ENCODE results near the gene SRSF3. TPM values are rescaled to one million over a fixed set of nuclear protein-coding genes. Genes with fewer than 3 reads are reported as not detected.

SRSF3 gene
- total RNA-seq, 1 donor from 2014 or later: 404 TPM

DNA sequence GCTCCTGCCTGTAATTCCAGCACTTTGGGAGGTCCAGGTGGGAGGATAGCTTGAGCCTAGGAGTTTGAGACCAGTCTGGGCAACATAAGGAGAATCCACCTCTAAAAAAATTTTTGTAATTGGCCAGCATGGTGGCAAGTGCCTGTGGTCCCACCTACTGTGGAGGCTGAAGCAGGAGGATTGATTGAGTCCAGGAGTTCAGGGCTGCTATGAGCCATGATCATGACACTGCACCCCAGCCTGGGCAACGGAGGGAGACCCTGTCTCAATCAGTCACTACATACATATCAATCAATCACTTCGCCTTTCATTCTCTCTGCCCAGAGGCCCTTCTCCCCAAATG is 45.8 kb upstream of the SRSF3 start:
- Mint-ChIP-seq H3K27me3 (ENCODE audit: low read depth) (no peaks in the 10 kb centered on the region), H3K36me3 (no peaks in the 10 kb centered on the region), H3K4me3 (no peak overlapping the region), H3K9me3 (no peaks in the 10 kb centered on the region), H3K27ac (no peak overlapping the region), H3K4me1 (peaks cover 24% of the 10 kb centered on the region)
- no peak for TF ChIP-seq CTCF (IDR thresholded peaks at IDR 0.05; ENCODE audit: unreplicated experiment)
- DNase-seq (ENCODE audit: low spot score in 2 of 2, unreplicated experiment in 2 of 2): no peak

- no peak overlapping the region for H3K4me3 Mint-ChIP-seq
- no peaks in the 10 kb centered on the region for H3K27me3 Mint-ChIP-seq (ENCODE audit: low read depth)
- TF ChIP-seq CTCF (IDR thresholded peaks at IDR 0.05; ENCODE audit: unreplicated experiment): no peak
- H3K4me1 Mint-ChIP-seq: peaks cover 13% of the 10 kb centered on the region
- no peak overlapping the region for H3K27ac Mint-ChIP-seq
- DNase-seq (ENCODE audit: low spot score in 2 of 2, unreplicated experiment in 2 of 2): no peak
- H3K36me3 Mint-ChIP-seq: no peaks in the 10 kb centered on the region
- H3K9me3 Mint-ChIP-seq: no peaks in the 10 kb centered on the region
These were observed 43.6 kb upstream of the SRSF3 start for GRCh38 chr6:36550473-36551000.

- peaks cover 6% of the 10 kb centered on the region for H3K4me1 Mint-ChIP-seq
- DNase-seq (ENCODE audit: low spot score in 2 of 2, unreplicated experiment in 2 of 2): no peak
- no peaks in the 10 kb centered on the region for H3K9me3 Mint-ChIP-seq
- H3K4me3 Mint-ChIP-seq: no peak overlapping the region
- no peaks in the 10 kb centered on the region for H3K27me3 Mint-ChIP-seq (ENCODE audit: low read depth)
- H3K36me3 Mint-ChIP-seq: no peaks in the 10 kb centered on the region
- H3K27ac Mint-ChIP-seq: no peak overlapping the region
- TF ChIP-seq CTCF (IDR thresholded peaks at IDR 0.05; ENCODE audit: unreplicated experiment): no peak
These were observed 38.4 kb upstream of the SRSF3 start for GRCh38 chr6:36555750-36556252.

DNA sequence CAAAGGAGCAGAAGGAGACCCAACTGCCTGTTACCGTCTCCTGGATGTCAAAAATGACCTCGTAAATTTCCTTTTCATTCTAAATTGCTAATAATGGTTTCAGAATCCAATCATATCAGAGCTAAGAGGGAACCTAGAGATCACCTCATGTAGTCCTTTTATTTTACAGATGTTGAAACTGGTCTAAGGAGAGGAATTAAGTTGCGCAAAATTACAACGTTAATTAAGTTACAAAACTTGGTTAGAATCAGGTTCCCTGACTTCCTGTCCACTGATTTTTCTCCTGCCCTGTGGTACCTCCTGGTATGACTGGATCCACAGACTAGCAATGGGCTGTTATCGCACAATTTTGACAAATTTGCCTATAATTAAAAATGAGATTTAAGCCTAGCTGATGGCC is 37.9 kb upstream of the SRSF3 start:
- no peaks in the 10 kb centered on the region for H3K27me3 Mint-ChIP-seq (ENCODE audit: low read depth)
- no peak for DNase-seq (ENCODE audit: low spot score in 2 of 2, unreplicated experiment in 2 of 2)
- TF ChIP-seq CTCF (IDR thresholded peaks at IDR 0.05; ENCODE audit: unreplicated experiment): no peak
- no peak overlapping the region for H3K27ac Mint-ChIP-seq
- no peak overlapping the region for H3K4me3 Mint-ChIP-seq
- H3K36me3 Mint-ChIP-seq: no peaks in the 10 kb centered on the region
- peaks cover 6% of the 10 kb centered on the region for H3K4me1 Mint-ChIP-seq
- no peaks in the 10 kb centered on the region for H3K9me3 Mint-ChIP-seq

GRCh38 chr6:36559011-36559793 is 35.0 kb upstream of the SRSF3 start:
- no peak for TF ChIP-seq CTCF (IDR thresholded peaks at IDR 0.05; ENCODE audit: unreplicated experiment)
- no peak overlapping the region for H3K27ac Mint-ChIP-seq
- no peaks in the 10 kb centered on the region for H3K9me3 Mint-ChIP-seq
- H3K27me3 Mint-ChIP-seq (ENCODE audit: low read depth): no peaks in the 10 kb centered on the region
- H3K4me3 Mint-ChIP-seq: no peak overlapping the region
- H3K36me3 Mint-ChIP-seq: no peaks in the 10 kb centered on the region
- DNase-seq (ENCODE audit: low spot score in 2 of 2, unreplicated experiment in 2 of 2): no peak
- H3K4me1 Mint-ChIP-seq: peaks cover 16% of the 10 kb centered on the region

All from mesothelial cell of epicardium (in vitro differentiated cells).